WTC11 (cell line): ENCODE measurements around the gene HERC2. TPM values are rescaled to one million over a fixed set of nuclear protein-coding genes. Genes with fewer than 3 reads are reported as not detected.

Source experiments
- ATAC-seq: fragments of 200-7000 bp; cut with Tn5 transposase; 2 replicates; pipeline ENCODE4 v1.10.0; 2021; ENCODE audit warnings: mild to moderate bottlenecking, moderate library complexity
- CTCF ChIA-PET: fragments of 300-600 bp; sonication (Branson Sonifier 250); formaldehyde crosslinking; loops from one replicate; lab custom pipeline; 2021; ENCODE audit warnings: antibody characterized with exemption; lab: Charles Lee
- POLR2A ChIA-PET: fragments of 350-600 bp; sonication (Branson Sonifier 250); formaldehyde crosslinking; loops from one replicate; lab custom pipeline; 2021; ENCODE audit warnings: antibody characterized with exemption; lab: Charles Lee
- DNase-seq: peaks from one replicate; pipeline ENCODE4 v3.0.0; 2021; ENCODE audit warnings: low spot score
- H3K27ac Mint-ChIP-seq: 2 replicates; pipeline ENCODE4 v1.8.0; 2021; ENCODE audit warnings: mixed read lengths
- H3K27me3 Mint-ChIP-seq: 2 replicates; pipeline ENCODE4 v1.8.0; 2021; ENCODE audit warnings: low read depth, mild to moderate bottlenecking, moderate library complexity, mixed read lengths
- H3K36me3 Mint-ChIP-seq: 2 replicates; pipeline ENCODE4 v1.8.0; 2021; ENCODE audit warnings: mixed read lengths
- H3K4me1 Mint-ChIP-seq: 2 replicates; pipeline ENCODE4 v1.8.0; 2022; ENCODE audit warnings: mixed read lengths
- H3K4me3 Mint-ChIP-seq: 2 replicates; pipeline ENCODE4 v1.8.0; 2021; ENCODE audit warnings: mild to moderate bottlenecking, moderate library complexity, mixed read lengths
- H3K9me3 Mint-ChIP-seq: 2 replicates; pipeline ENCODE4 v1.8.0; 2021; ENCODE audit warnings: mixed read lengths
- CREM ChIP-seq: sonication (generic); formaldehyde crosslinking; IDR thresholded peaks from 2 replicates; pipeline ENCODE4 v1.8.1; 2022; ENCODE audit warnings: mild to moderate bottlenecking, missing genetic modification reagents, moderate library complexity
- FOXJ3 ChIP-seq: sonication (generic); formaldehyde crosslinking; IDR thresholded peaks from 2 replicates; pipeline ENCODE4 v1.9.0; 2021; ENCODE audit warnings: missing genetic modification reagents, mild to moderate bottlenecking, borderline replicate concordance
- FOXP1 ChIP-seq: sonication (generic); formaldehyde crosslinking; IDR thresholded peaks from 2 replicates; pipeline ENCODE4 v1.8.0; 2022; ENCODE audit warnings: missing genetic modification reagents, mild to moderate bottlenecking, moderate library complexity, borderline replicate concordance
- HMGA2 ChIP-seq: fragments of 250-450 bp; sonication (Bioruptor Pico); IDR thresholded peaks from 2 replicates; pipeline ENCODE4 v1.4.0; 2021; ENCODE audit warnings: mild to moderate bottlenecking, moderate library complexity
- MAX ChIP-seq: sonication (generic); formaldehyde crosslinking; IDR thresholded peaks from 2 replicates; pipeline ENCODE4 v1.8.0; 2022; ENCODE audit warnings: mild to moderate bottlenecking, missing genetic modification reagents
- OVOL2 ChIP-seq: fragments of 250-450 bp; sonication (Bioruptor Pico); IDR thresholded peaks from 2 replicates; pipeline ENCODE4 v1.9.0; 2021; ENCODE audit warnings: mild to moderate bottlenecking, borderline replicate concordance
- TEAD1 ChIP-seq: sonication (generic); formaldehyde crosslinking; IDR thresholded peaks from 2 replicates; pipeline ENCODE4 v1.8.0; 2022; ENCODE audit warnings: mild to moderate bottlenecking, missing genetic modification reagents
- ZMAT4 ChIP-seq: fragments of 250-450 bp; sonication (Bioruptor Pico); IDR thresholded peaks from 2 replicates; pipeline ENCODE4 v1.9.0; 2021; ENCODE audit warnings: mild to moderate bottlenecking
- ZNF281 ChIP-seq: sonication (generic); formaldehyde crosslinking; IDR thresholded peaks from 2 replicates; pipeline ENCODE4 v1.8.0; 2023; ENCODE audit warnings: mild to moderate bottlenecking, missing genetic modification reagents
- ZNF671 ChIP-seq: fragments of 250-450 bp; sonication (Bioruptor Pico); IDR thresholded peaks from 2 replicates; pipeline ENCODE4 v1.8.0; 2021; ENCODE audit warnings: mild to moderate bottlenecking
- ZSCAN18 ChIP-seq: fragments of 250-450 bp; sonication (Bioruptor Pico); IDR thresholded peaks from 2 replicates; pipeline ENCODE4 v2.1.2; 2022; ENCODE audit warnings: mild to moderate bottlenecking, moderate library complexity
- total RNA-seq: library from RNA; stranded (reverse); gene quantifications from 3 replicates; pipeline ENCODE4 v1.2.3, GENCODE V29; 2021
- TF ChIP-seq, protein P1 (sequence below): fragments of 250-450 bp; sonication (Bioruptor Pico); IDR thresholded peaks from 2 replicates; pipeline ENCODE4 v1.9.0; 2021; ENCODE audit warnings: mild to moderate bottlenecking, borderline replicate concordance
- TF ChIP-seq, protein P2 (sequence below): sonication (generic); formaldehyde crosslinking; IDR thresholded peaks from 2 replicates; pipeline ENCODE4 v1.8.1; 2023; ENCODE audit warnings: mild to moderate bottlenecking, missing genetic modification reagents

The HERC2 gene
- total RNA-seq, 1 experiment from 2014 or later, result 81.5 TPM

- ATAC-seq (no peak), DNase-seq (no peak)
- CTCF ChIA-PET, result interaction anchor here (2.6 kb wide), 1 partner anchor 12 kb away, joined by 14 read pairs; no protein-coding TSS in a partner anchor
- peaks cover 64% of the 10 kb centered on the region for H3K36me3 Mint-ChIP-seq
- H3K4me1 Mint-ChIP-seq, result peaks cover 4% of the 10 kb centered on the region; the same call in 1 of the 2 replicates
- H3K27me3 Mint-ChIP-seq, result peaks cover 1% of the 10 kb centered on the region
- no peaks in the 10 kb centered on the region for H3K9me3 Mint-ChIP-seq
- TF ChIP-seq ZNF671 (no peak), FOXJ3 (CRISPR knock-in tag) (no peak), OVOL2 (CRISPR knock-in tag) (no peak), ZNF281 (CRISPR knock-in tag) (no peak)
- TF ChIP-seq, all 79 proteins: peak for 0
- H3K4me3 Mint-ChIP-seq, result no peak overlapping the region
- H3K27ac Mint-ChIP-seq, result no peak overlapping the region
- POLR2A ChIA-PET, result no interaction called here
These were observed 207.9 kb downstream of the HERC2 start for GRCh38 chr15:28114114-28114455.

DNA sequence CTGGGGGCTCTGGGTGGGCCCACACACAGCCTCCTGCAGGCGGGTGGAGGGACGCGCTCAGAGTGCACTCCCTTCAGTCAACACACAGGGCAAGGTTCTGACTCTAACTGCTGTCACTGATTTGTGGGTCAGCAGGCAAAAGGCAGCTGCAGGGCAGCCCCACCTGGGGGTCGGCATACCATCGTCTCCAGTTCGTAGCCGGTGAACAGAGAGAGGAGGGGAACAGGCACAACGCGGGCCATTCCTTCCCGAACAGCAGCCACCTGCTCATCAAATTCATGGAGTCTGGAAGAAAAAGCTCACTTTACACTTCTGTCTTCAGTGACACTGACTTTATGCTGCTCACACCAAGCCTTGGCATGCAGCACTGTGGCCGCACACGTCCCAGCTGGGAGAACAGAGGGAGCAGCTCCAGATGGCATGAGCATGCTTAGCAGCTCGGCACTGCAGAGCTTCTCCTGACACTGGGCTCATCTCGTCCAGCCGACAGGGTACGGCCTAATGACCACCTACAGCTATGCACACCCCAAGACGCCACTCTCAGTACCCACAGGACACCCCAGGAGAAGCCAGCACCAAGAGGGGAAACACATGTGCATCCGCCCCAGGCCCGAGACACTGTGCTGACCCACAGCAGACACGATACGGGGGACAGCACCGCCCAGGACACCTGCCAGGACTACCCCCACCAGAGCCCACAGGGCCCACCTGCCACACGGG is 208.4 kb downstream of the HERC2 start:
- no peak overlapping the region for H3K27ac Mint-ChIP-seq
- peaks cover 7% of the 10 kb centered on the region for H3K27me3 Mint-ChIP-seq
- H3K4me1 Mint-ChIP-seq, result peaks cover 4% of the 10 kb centered on the region; the same call in 1 of the 2 replicates
- DNase-seq (no peak), ATAC-seq (no peak)
- ChIA-PET POLR2A (no interaction called here), CTCF (interaction anchor here (2.6 kb wide), 1 partner anchor 12 kb away, joined by 14 read pairs; no protein-coding TSS in a partner anchor)
- TF ChIP-seq HMGA2 (CRISPR knock-in tag) (no peak), ZSCAN18 (CRISPR knock-in tag) (no peak), TEAD1 (no peak), MAX (no peak), FOXP1 (CRISPR knock-in tag) (no peak), CREM (CRISPR knock-in tag) (no peak), ZMAT4 (no peak)
- TF ChIP-seq, protein P1, sequence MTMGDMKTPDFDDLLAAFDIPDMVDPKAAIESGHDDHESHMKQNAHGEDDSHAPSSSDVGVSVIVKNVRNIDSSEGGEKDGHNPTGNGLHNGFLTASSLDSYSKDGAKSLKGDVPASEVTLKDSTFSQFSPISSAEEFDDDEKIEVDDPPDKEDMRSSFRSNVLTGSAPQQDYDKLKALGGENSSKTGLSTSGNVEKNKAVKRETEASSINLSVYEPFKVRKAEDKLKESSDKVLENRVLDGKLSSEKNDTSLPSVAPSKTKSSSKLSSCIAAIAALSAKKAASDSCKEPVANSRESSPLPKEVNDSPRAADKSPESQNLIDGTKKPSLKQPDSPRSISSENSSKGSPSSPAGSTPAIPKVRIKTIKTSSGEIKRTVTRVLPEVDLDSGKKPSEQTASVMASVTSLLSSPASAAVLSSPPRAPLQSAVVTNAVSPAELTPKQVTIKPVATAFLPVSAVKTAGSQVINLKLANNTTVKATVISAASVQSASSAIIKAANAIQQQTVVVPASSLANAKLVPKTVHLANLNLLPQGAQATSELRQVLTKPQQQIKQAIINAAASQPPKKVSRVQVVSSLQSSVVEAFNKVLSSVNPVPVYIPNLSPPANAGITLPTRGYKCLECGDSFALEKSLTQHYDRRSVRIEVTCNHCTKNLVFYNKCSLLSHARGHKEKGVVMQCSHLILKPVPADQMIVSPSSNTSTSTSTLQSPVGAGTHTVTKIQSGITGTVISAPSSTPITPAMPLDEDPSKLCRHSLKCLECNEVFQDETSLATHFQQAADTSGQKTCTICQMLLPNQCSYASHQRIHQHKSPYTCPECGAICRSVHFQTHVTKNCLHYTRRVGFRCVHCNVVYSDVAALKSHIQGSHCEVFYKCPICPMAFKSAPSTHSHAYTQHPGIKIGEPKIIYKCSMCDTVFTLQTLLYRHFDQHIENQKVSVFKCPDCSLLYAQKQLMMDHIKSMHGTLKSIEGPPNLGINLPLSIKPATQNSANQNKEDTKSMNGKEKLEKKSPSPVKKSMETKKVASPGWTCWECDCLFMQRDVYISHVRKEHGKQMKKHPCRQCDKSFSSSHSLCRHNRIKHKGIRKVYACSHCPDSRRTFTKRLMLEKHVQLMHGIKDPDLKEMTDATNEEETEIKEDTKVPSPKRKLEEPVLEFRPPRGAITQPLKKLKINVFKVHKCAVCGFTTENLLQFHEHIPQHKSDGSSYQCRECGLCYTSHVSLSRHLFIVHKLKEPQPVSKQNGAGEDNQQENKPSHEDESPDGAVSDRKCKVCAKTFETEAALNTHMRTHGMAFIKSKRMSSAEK (CRISPR knock-in tag), result no peak
- TF ChIP-seq, protein P2, sequence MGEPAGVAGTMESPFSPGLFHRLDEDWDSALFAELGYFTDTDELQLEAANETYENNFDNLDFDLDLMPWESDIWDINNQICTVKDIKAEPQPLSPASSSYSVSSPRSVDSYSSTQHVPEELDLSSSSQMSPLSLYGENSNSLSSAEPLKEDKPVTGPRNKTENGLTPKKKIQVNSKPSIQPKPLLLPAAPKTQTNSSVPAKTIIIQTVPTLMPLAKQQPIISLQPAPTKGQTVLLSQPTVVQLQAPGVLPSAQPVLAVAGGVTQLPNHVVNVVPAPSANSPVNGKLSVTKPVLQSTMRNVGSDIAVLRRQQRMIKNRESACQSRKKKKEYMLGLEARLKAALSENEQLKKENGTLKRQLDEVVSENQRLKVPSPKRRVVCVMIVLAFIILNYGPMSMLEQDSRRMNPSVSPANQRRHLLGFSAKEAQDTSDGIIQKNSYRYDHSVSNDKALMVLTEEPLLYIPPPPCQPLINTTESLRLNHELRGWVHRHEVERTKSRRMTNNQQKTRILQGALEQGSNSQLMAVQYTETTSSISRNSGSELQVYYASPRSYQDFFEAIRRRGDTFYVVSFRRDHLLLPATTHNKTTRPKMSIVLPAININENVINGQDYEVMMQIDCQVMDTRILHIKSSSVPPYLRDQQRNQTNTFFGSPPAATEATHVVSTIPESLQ (CRISPR knock-in tag), result no peak
- no peak overlapping the region for H3K4me3 Mint-ChIP-seq
- peaks cover 62% of the 10 kb centered on the region for H3K36me3 Mint-ChIP-seq
- H3K9me3 Mint-ChIP-seq, result no peaks in the 10 kb centered on the region
